ENCODE measurements around the gene NFKB1. TPM values are rescaled to one million over a fixed set of nuclear protein-coding genes. Genes with fewer than 3 reads are reported as not detected.

NFKB1 gene
- total and polyA plus RNA-seq, 10 donors: 15.9 to 94.4 (median 55.3) TPM

DNA sequence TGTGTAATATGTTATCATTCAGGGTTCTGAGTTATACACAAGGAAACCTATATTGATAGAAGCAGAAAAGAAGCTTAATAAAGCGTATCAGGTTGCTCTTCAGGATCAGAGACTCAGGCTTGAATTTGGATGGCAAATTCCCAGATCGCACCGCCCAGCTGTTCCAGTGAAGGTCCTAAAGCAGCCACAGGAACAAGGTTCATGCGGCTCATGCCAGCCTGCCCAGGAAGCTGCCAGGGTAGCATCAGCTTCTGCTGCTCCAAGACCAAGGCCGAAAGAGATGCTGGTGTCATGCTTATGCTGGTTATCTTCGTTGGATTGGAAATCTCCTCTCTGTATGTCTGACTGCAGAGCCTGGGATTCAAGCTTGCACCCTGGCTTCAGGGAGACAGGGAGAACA lies 131.9 kb downstream of the NFKB1 start:
- Histone ChIP-seq H3K4me1 (no peaks in the 10 kb centered on the region), H3K9me3 (no peaks in the 10 kb centered on the region), H3K36me3 (peaks cover 0 to 80% (median 32%) of the 10 kb centered on the region in 6 donors), H3K27me3 (replicated peaks in 1 of 7) (no peaks in the 10 kb centered on the region), H3K27ac (no peak overlapping the region), H3K4me3 (no peak overlapping the region)
- no peak for DNase-seq
- intact Hi-C loops (cut with DNase I; ENCODE audit: low total_unique reads): no loop called here
- WGBS, 5 donors: 58 to 89% (median 70%) methylated on average over 6 of the region's 6 CpGs
- no peak for TF ChIP-seq POLR2A (IDR thresholded peaks at IDR 0.05)
- TF ChIP-seq, protein P1, sequence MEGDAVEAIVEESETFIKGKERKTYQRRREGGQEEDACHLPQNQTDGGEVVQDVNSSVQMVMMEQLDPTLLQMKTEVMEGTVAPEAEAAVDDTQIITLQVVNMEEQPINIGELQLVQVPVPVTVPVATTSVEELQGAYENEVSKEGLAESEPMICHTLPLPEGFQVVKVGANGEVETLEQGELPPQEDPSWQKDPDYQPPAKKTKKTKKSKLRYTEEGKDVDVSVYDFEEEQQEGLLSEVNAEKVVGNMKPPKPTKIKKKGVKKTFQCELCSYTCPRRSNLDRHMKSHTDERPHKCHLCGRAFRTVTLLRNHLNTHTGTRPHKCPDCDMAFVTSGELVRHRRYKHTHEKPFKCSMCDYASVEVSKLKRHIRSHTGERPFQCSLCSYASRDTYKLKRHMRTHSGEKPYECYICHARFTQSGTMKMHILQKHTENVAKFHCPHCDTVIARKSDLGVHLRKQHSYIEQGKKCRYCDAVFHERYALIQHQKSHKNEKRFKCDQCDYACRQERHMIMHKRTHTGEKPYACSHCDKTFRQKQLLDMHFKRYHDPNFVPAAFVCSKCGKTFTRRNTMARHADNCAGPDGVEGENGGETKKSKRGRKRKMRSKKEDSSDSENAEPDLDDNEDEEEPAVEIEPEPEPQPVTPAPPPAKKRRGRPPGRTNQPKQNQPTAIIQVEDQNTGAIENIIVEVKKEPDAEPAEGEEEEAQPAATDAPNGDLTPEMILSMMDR (IDR thresholded peaks at IDR 0.05 in 8 of 11, conservative IDR thresholded peaks at IDR 0.05 in 3 of 11): no peak

DNA sequence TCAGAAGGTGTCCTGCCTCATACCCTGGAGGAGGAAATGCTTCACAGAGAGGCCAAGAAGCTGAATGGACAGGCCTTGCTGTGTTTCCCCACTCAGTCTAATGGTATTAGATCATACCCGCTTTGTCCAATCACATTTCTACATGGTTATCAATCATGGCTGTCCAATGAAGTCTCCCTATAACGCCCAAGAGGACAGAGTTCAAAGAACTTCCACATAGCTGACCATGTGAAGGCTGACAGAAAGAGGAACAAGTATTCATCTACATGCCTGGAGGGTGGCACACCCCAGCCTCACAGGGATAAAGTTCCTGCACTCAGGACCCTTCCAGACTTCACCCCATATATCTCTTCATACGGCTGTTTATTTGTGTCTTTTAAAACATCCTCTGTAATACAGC lies 136.2 kb downstream of the NFKB1 start:
- Histone ChIP-seq H3K27ac (no peak overlapping the region), H3K9me3 (no peaks in the 10 kb centered on the region), H3K4me3 (no peak overlapping the region), H3K4me1 (no peaks in the 10 kb centered on the region), H3K36me3 (peaks cover 0 to 97% (median 38%) of the 10 kb centered on the region in 6 donors), H3K27me3 (replicated peaks in 1 of 7) (no peaks in the 10 kb centered on the region)
- DNase-seq: no peak
- WGBS, 5 donors: 74 to 92% (median 85%) methylated on average over 3 of the region's 3 CpGs
- no peak for TF ChIP-seq POLR2A (IDR thresholded peaks at IDR 0.05)
- no peak for TF ChIP-seq POLR2AphosphoS5 (IDR thresholded peaks at IDR 0.05)
- TF ChIP-seq, protein P1 (IDR thresholded peaks at IDR 0.05 in 8 of 11, conservative IDR thresholded peaks at IDR 0.05 in 3 of 11): no peak
- intact Hi-C loops (cut with DNase I; ENCODE audit: low total_unique reads): no loop called here

DNA sequence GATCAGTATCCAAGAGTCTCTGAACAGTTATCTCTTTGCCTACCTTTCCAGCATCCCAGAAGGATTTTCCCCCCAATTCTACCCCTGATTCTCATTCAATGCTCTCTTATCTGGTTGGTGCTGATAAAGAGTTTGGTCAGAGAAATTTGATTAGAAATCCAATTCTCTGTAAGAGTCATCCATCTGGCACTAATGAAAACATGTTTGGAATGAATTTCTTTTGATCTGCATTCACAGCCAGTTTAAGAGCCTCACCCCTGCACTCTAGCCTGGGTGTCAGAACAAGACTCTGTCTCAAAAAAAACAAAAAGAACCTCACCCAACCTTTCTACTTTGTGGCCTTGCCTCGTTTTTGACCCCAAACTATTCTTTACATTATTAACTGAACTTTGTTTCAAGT lies 137.5 kb downstream of the NFKB1 start:
- Histone ChIP-seq H3K9me3 (no peaks in the 10 kb centered on the region), H3K27me3 (replicated peaks in 1 of 7) (no peaks in the 10 kb centered on the region), H3K27ac (no peak overlapping the region), H3K36me3 (peaks cover 0 to 87% (median 34%) of the 10 kb centered on the region in 6 donors), H3K4me1 (no peaks in the 10 kb centered on the region), H3K4me3 (no peak overlapping the region)
- no peak for DNase-seq
- 60 to 79% (median 79%) methylated on average over 1 of the region's 1 CpG for WGBS, 5 donors
- intact Hi-C loops (cut with DNase I; ENCODE audit: low total_unique reads): no loop called here
- TF ChIP-seq POLR2A (IDR thresholded peaks at IDR 0.05) (no peak), POLR2AphosphoS5 (IDR thresholded peaks at IDR 0.05) (no peak)
- TF ChIP-seq, protein P1 (IDR thresholded peaks at IDR 0.05 in 8 of 11, conservative IDR thresholded peaks at IDR 0.05 in 3 of 11): no peak

DNA sequence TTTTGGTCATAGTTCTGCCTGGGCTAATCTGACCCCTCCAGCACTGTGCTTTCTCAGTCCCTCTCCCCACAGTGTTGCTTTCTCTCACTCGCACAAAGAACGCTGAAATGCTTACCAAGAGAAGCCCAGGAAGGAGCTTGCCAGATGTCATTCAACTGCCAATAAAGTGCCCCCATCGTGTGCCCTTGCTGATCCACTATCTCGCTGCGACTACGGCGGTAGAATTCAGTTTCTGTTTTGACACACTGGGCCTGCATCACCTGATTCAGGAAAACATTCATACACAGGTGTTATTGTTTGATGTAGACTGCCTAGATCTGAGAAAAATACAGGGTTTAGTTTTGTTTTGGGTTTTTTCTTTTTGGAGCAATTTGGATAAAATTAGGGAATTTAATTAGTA lies 138.4 kb downstream of the NFKB1 start:
- WGBS, 5 donors: 85 to 94% (median 92%) methylated on average over 7 of the region's 7 CpGs
- TF ChIP-seq, protein P1 (IDR thresholded peaks at IDR 0.05 in 8 of 11, conservative IDR thresholded peaks at IDR 0.05 in 3 of 11): no peak
- TF ChIP-seq POLR2A (IDR thresholded peaks at IDR 0.05): no peak
- Histone ChIP-seq H3K27ac (no peak overlapping the region), H3K4me1 (no peaks in the 10 kb centered on the region), H3K36me3 (peaks cover 0 to 84% (median 29%) of the 10 kb centered on the region in 6 donors), H3K9me3 (no peaks in the 10 kb centered on the region), H3K27me3 (replicated peaks in 1 of 7) (no peaks in the 10 kb centered on the region), H3K4me3 (no peak overlapping the region)
- DNase-seq: no peak
- intact Hi-C loops (cut with DNase I; ENCODE audit: low total_unique reads): no loop called here
